GM06990 (cell line): Measurements from ENCODE around the gene VWF.

Experiments used
- DNase-seq: peaks from one replicate; pipeline ENCODE4 v3.0.0-alpha.2; 2011; ENCODE audit not compliant: insufficient read length; ENCODE audit errors: extremely low read depth
- H3K27me3 ChIP-seq: replicated peaks from 2 replicates; pipeline ENCODE4 v1.6.0; 2011; ENCODE audit warnings: low read length; ENCODE audit not compliant: control insufficient read depth, insufficient read depth
- H3K36me3 ChIP-seq: 2 replicates; pipeline ENCODE4 v1.5.1; 2011; ENCODE audit warnings: low read length; ENCODE audit not compliant: control insufficient read depth, insufficient read depth
- H3K4me3 ChIP-seq: replicated peaks from 2 replicates; pipeline ENCODE4 v1.5.1; 2011; ENCODE audit warnings: low read depth, mild to moderate bottlenecking, control low read depth, low read length
- TF ChIP-seq, protein P1 (sequence below): IDR thresholded peaks from 2 replicates; pipeline ENCODE4 v1.5.1; 2011; ENCODE audit warnings: low read length, control low read depth, mild to moderate bottlenecking, inconsistent platforms; ENCODE audit not compliant: insufficient read depth, poor library complexity, severe bottlenecking

Gene VWF

DNA sequence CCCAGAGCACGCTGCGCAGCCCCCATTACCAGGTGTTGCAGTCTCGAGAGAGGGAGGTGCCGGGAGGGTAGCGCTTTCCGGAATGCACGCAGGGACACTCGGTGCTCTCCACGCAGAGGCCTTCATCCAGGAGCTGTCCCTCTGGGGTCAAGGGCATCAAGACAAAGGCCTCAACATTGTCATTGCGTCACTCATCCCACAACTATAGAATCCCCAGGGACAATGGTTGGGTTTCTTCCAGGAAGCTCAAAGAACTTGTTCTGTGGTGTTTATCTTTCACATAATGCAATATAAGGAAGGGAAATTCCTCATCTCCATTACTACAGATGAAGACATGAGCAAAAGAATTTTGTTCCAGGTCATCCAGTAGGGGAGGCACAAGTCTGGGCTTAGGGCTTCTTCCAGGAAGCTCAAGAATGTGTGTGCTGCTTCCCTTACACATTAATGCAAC, 52.1 kb downstream of the VWF start:
- TF ChIP-seq, protein P1, sequence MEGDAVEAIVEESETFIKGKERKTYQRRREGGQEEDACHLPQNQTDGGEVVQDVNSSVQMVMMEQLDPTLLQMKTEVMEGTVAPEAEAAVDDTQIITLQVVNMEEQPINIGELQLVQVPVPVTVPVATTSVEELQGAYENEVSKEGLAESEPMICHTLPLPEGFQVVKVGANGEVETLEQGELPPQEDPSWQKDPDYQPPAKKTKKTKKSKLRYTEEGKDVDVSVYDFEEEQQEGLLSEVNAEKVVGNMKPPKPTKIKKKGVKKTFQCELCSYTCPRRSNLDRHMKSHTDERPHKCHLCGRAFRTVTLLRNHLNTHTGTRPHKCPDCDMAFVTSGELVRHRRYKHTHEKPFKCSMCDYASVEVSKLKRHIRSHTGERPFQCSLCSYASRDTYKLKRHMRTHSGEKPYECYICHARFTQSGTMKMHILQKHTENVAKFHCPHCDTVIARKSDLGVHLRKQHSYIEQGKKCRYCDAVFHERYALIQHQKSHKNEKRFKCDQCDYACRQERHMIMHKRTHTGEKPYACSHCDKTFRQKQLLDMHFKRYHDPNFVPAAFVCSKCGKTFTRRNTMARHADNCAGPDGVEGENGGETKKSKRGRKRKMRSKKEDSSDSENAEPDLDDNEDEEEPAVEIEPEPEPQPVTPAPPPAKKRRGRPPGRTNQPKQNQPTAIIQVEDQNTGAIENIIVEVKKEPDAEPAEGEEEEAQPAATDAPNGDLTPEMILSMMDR = no peak
- DNase-seq = no peak
- H3K27me3 ChIP-seq = peaks cover 5% of the 10 kb centered on the region

DNA sequence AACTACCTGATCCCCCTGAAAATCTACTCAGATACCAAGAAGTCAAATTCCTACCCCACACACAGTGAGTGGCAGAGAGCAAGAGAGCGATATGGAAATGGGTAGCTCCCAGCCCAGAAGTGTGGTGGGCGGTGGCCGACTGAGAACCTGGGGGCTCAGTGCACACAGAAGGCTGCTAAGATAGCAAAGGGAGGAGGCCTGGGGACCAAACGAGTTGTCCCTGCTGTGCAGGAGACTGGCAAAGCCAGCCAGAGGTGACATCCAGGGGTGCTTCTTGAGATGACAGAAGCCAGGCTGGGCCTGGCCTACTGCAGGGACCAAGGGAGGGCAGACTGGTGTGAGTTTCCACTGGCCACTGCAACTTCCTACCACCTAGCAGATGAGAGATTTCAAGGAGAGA, 52.9 kb downstream of the VWF start:
- H3K27me3 ChIP-seq = peaks cover 5% of the 10 kb centered on the region
- H3K36me3 ChIP-seq = no peaks in the 10 kb centered on the region
- TF ChIP-seq, protein P1 = no peak
- no peak for DNase-seq
- no peak overlapping the region for H3K4me3 ChIP-seq

More for the DNA sequence above, 52.1 kb downstream of the VWF start:
- Histone ChIP-seq H3K4me3 (no peak overlapping the region), H3K36me3 (no peaks in the 10 kb centered on the region)

DNA sequence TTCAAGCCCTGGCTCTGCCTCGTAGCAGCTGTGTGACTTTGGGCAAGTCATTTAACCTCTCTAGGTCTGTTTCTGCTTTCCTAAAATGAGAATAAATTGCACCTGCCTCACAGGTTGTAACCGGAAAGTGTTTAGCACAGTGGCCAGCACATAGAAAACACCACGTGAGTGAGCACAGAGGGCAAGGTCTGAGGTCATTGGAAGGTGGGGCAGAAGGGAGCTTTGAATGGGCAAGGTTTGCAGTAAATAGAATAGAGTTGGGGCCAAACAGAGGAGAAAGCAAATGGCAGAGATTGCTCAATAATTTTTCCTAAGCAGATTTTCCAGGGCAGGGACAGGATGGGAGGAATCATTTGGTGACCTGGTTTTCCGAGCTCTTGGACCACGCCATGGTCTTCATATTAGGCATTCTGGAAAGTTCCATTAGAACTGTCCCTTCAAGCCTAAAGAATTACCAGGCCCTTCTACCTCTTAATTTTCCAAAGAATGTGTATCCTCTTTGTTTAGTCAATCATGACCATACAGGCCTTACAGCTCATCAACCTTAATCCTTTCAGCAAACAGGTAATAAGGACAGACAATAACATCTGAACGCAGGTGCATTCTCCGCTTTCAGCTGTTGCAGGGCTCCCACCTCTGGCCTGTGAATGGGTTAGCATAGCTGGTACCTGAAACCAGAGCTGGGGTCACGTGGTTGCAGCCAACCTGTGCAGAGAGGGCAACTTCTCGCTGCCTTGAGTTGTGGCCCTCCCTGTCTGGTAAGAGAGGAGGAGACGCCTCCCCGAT, 53.8 kb downstream of the VWF start:
- DNase-seq = no peak
- H3K4me3 ChIP-seq = no peak overlapping the region
- TF ChIP-seq, protein P1 = no peak
- H3K27me3 ChIP-seq = peaks cover 7% of the 10 kb centered on the region
- no peaks in the 10 kb centered on the region for H3K36me3 ChIP-seq

DNA sequence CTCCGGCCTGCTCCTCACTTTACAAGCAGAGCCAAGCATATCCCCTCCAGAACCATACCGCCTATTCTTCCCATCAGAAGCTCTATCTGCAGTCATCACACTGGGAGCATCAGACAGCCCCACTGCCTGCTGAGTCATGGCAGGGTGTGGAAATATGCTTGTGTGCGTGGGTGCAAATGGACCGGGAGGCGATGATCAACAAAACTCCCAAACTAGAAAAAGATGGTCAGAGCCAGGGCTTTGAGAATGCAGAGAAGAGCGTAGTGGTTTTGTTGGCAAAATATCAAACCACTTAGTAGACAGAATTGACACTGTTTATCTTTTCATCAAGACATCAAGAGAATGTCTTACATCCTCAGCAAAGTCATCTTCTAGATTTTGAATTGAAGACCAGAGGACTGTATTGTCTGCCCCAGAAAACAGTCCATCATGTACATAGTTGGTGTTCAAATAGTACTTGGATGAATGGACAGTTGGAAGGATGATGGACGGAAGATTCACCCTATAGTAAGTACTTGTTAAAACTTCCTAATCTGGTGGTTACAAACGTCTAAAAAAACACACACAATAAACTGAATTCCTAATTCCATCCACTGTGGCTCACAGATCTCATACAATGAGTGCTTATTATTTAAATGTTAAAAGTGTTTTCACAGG, 54.9 kb downstream of the VWF start:
- no peak for DNase-seq
- no peaks in the 10 kb centered on the region for H3K36me3 ChIP-seq
- TF ChIP-seq, protein P1 = no peak
- H3K27me3 ChIP-seq = peaks cover 3% of the 10 kb centered on the region
- H3K4me3 ChIP-seq = no peak overlapping the region

DNA sequence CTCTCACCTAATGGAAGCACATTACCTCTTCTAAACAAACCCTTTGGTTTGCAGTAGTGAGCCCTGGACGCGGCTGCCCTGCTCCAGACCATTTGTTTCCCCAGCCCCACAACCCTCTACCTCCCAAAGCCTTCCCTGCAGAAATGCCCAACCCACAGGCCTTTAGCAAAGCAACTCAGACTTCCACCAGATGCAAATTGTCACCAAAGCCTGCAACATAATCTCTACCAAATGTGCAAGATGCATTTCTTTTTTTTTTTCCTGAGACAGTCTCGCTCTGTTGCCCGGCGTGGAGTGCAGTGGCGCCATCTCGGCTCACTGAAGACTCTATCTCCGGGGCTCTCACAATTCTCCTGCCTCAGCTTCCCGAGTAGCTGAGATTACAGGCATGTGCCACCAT, 56.2 kb downstream of the VWF start:
- no peak overlapping the region for H3K4me3 ChIP-seq
- TF ChIP-seq, protein P1 = no peak
- no peak for DNase-seq
- peaks cover 3% of the 10 kb centered on the region for H3K27me3 ChIP-seq
- H3K36me3 ChIP-seq = no peaks in the 10 kb centered on the region
